ENCODE measurements around the gene GPC3. TPM values are rescaled to one million over a fixed set of nuclear protein-coding genes. Genes with fewer than 3 reads are reported as not detected.

Gene GPC3
- total RNA-seq, 2 donors from 2014 or later = 2.7 to 5.2 TPM

- no peaks in the 10 kb centered on the region for H3K36me3 ChIP-seq
- H3K27ac ChIP-seq = no peak overlapping the region
- TF ChIP-seq POLR2AphosphoS5 (IDR thresholded peaks at IDR 0.05) (no peak), CTCF (IDR thresholded peaks at IDR 0.05) (no peak), POLR2A (IDR thresholded peaks at IDR 0.05) (no peak)
- DNase-seq (ENCODE audit: low spot score) = no peak
- H3K27me3 ChIP-seq (replicated peaks; ENCODE audit: insufficient read depth) = no peaks in the 10 kb centered on the region
- H3K4me3 ChIP-seq = no peak overlapping the region
- no peaks in the 10 kb centered on the region for H3K4me1 ChIP-seq (replicated peaks)
- intact Hi-C loops (cut with DNase I) = no loop called here
- no peaks in the 10 kb centered on the region for H3K9me3 ChIP-seq
- 29% methylated on average over 2 of the region's 2 CpGs for WGBS
Measured at GRCh38 chrX:133598601-133599335, 386.6 kb downstream of the GPC3 start.

GRCh38 chrX:133594156-133594555 is 391.2 kb downstream of the GPC3 start:
- no peak for DNase-seq (ENCODE audit: low spot score)
- Histone ChIP-seq H3K4me3 (no peak overlapping the region), H3K9me3 (no peaks in the 10 kb centered on the region), H3K27ac (no peak overlapping the region), H3K36me3 (no peaks in the 10 kb centered on the region), H3K27me3 (replicated peaks; ENCODE audit: insufficient read depth) (no peaks in the 10 kb centered on the region), H3K4me1 (replicated peaks) (no peaks in the 10 kb centered on the region)
- TF ChIP-seq CTCF (IDR thresholded peaks at IDR 0.05) (no peak), POLR2AphosphoS5 (IDR thresholded peaks at IDR 0.05) (no peak), POLR2A (IDR thresholded peaks at IDR 0.05) (no peak)
- WGBS = 87% methylated on average over 3 of the region's 3 CpGs
- intact Hi-C loops (cut with DNase I) = no loop called here

- WGBS = 98% methylated on average over 5 of the region's 5 CpGs
- TF ChIP-seq CTCF (IDR thresholded peaks at IDR 0.05) (no peak), POLR2AphosphoS5 (IDR thresholded peaks at IDR 0.05) (no peak), POLR2A (IDR thresholded peaks at IDR 0.05) (no peak)
Measured at GRCh38 chrX:133593531-133593930, 391.9 kb downstream of the GPC3 start.

GRCh38 chrX:133590703-133591505 is 394.5 kb downstream of the GPC3 start:
- no peak for DNase-seq (ENCODE audit: low spot score)
- no peaks in the 10 kb centered on the region for H3K4me1 ChIP-seq (replicated peaks)
- 89% methylated on average over 7 of the region's 7 CpGs for WGBS
- no peaks in the 10 kb centered on the region for H3K36me3 ChIP-seq
- H3K9me3 ChIP-seq = no peaks in the 10 kb centered on the region
- intact Hi-C loops (cut with DNase I) = no loop called here
- no peak overlapping the region for H3K27ac ChIP-seq
- H3K27me3 ChIP-seq (replicated peaks; ENCODE audit: insufficient read depth) = no peaks in the 10 kb centered on the region
- TF ChIP-seq CTCF (IDR thresholded peaks at IDR 0.05) = no peak
- TF ChIP-seq POLR2AphosphoS5 (IDR thresholded peaks at IDR 0.05) = no peak
- TF ChIP-seq POLR2A (IDR thresholded peaks at IDR 0.05) = no peak
- H3K4me3 ChIP-seq = no peak overlapping the region

More at GRCh38 chrX:133593531-133593930, 391.9 kb downstream of the GPC3 start:
- intact Hi-C loops (cut with DNase I) = no loop called here
- no peak overlapping the region for H3K27ac ChIP-seq
- no peaks in the 10 kb centered on the region for H3K27me3 ChIP-seq (replicated peaks; ENCODE audit: insufficient read depth)
- H3K36me3 ChIP-seq = no peaks in the 10 kb centered on the region
- no peak for DNase-seq (ENCODE audit: low spot score)
- no peaks in the 10 kb centered on the region for H3K9me3 ChIP-seq
- no peak overlapping the region for H3K4me3 ChIP-seq
- no peaks in the 10 kb centered on the region for H3K4me1 ChIP-seq (replicated peaks)
